A549 (cell line): ENCODE measurements around the gene SF3A1. TPM values are rescaled to one million over a fixed set of nuclear protein-coding genes. Genes with fewer than 3 reads are reported as not detected.

Experiments
- ATAC-seq, 2 experiments: fragments of 200-7000 bp in 1 of 2; fragments of >200 bp in 1 of 2; cut with Nextera tagmentation in 1 of 2; cut with Tn5 transposase in 1 of 2; 3 replicates each; pipeline versions ENCODE4 v1.8.0 to v1.9.1; 2018 to 2020; ENCODE audit warnings: mild to moderate bottlenecking in 1 of 2, moderate library complexity in 1 of 2
- CTCF ChIA-PET: fragments of 300-600 bp; sonication (Branson Sonifier 250); formaldehyde crosslinking; extraction: SDS; loops from one replicate; lab custom pipeline; 2021; ENCODE audit warnings: antibody characterized with exemption, inconsistent platforms; lab: Yijun Ruan, JAX
- POLR2A ChIA-PET: fragments of 350-600 bp; formaldehyde crosslinking; extraction: SDS; loops from one replicate; lab custom pipeline; 2021; ENCODE audit warnings: antibody characterized with exemption, inconsistent platforms; lab: Yijun Ruan, JAX
- DNase-seq, 2 experiments: peaks; one replicate each; pipeline versions ENCODE4 v3.0.0 to v3.0.0-alpha.2; 2011 to 2016; ENCODE audit warnings: low read depth in 1 of 2, low spot score in 1 of 2
- FAIRE-seq: peaks from 2 replicates; lab custom pipeline; 2011; peaks lifted over from hg19 to GRCh38; lab: Jason Lieb, UNC
- H3K27ac ChIP-seq, 2 experiments: fragments of >200 bp; sonication (Bioruptor Twin); formaldehyde crosslinking; 3 replicates each; pipeline ENCODE4 v1.5.1; 2016 to 2017
- H3K4me1 ChIP-seq: fragments of >200 bp; sonication (Bioruptor Twin); formaldehyde crosslinking; 3 replicates; pipeline ENCODE4 v1.6.1; 2016
- H3K4me2 ChIP-seq: fragments of >200 bp; sonication (Bioruptor Twin); formaldehyde crosslinking; 3 replicates; pipeline ENCODE4 v1.6.1; 2016
- H3K4me3 ChIP-seq: fragments of >200 bp; sonication (Bioruptor Twin); formaldehyde crosslinking; 3 replicates; pipeline ENCODE4 v1.5.1; 2016
- H3K9me3 ChIP-seq: fragments of >200 bp; sonication (Bioruptor Twin); formaldehyde crosslinking; 3 replicates; pipeline ENCODE4 v1.6.1; 2016
- BHLHE40 ChIP-seq: IDR thresholded peaks from 2 replicates; pipeline ENCODE4 v1.6.1; 2012; ENCODE audit warnings: low read depth, low read length, inconsistent platforms
- CHD2 ChIP-seq: fragments of 150-350 bp; IDR thresholded peaks from 2 replicates; pipeline ENCODE4 v1.6.1; 2014; ENCODE audit warnings: low read length; ENCODE audit not compliant: partially characterized antibody
- CHD4 ChIP-seq: fragments of 200-600 bp; sonication (generic); IDR thresholded peaks from 2 replicates; pipeline ENCODE4 v1.6.1; 2016; ENCODE audit warnings: antibody characterized with exemption, mild to moderate bottlenecking, borderline replicate concordance
- EP300 ChIP-seq, 2 experiments: fragments of >200 bp; sonication (Bioruptor Twin); formaldehyde crosslinking; IDR thresholded peaks; 2 replicates in 1 of 2; 3 replicates in 1 of 2; pipeline ENCODE4 v1.6.1; 2016 to 2017
- ESRRA ChIP-seq: fragments of 150-350 bp; IDR thresholded peaks from 2 replicates; pipeline ENCODE4 v1.6.1; 2014; ENCODE audit warnings: mild to moderate bottlenecking, low read length, borderline replicate concordance
- GATA3 ChIP-seq: IDR thresholded peaks from 2 replicates; pipeline ENCODE4 v1.6.1; 2012; ENCODE audit warnings: borderline replicate concordance
- HDAC2 ChIP-seq: fragments of 200-600 bp; sonication (generic); IDR thresholded peaks from 2 replicates; pipeline ENCODE4 v1.6.1; 2016
- HMGXB4 ChIP-seq: fragments of 250-450 bp; sonication (Bioruptor Pico); IDR thresholded peaks from 2 replicates; pipeline ENCODE4 v1.5.0; 2021; ENCODE audit warnings: mild to moderate bottlenecking, moderate library complexity, borderline replicate concordance
- HOXA7 ChIP-seq: fragments of 250-450 bp; sonication (Bioruptor Pico); IDR thresholded peaks from 2 replicates; pipeline ENCODE4 v1.5.0; 2020; ENCODE audit warnings: mild to moderate bottlenecking, moderate library complexity
- HOXB13 ChIP-seq: fragments of 250-450 bp; sonication (Bioruptor Pico); IDR thresholded peaks from 2 replicates; pipeline ENCODE4 v1.5.0; 2020; ENCODE audit warnings: low read depth, mild to moderate bottlenecking, moderate library complexity
- HOXB5 ChIP-seq: fragments of 250-450 bp; sonication (Bioruptor Pico); IDR thresholded peaks from 2 replicates; pipeline ENCODE4 v1.5.0; 2020; ENCODE audit warnings: mild to moderate bottlenecking, moderate library complexity
- JUN ChIP-seq, 2 experiments: fragments of >200 bp; sonication (Bioruptor Twin); formaldehyde crosslinking; IDR thresholded peaks; 2 replicates in 1 of 2; 3 replicates in 1 of 2; pipeline ENCODE4 v1.6.1; 2016 to 2017
- JUNB ChIP-seq: fragments of >200 bp; sonication (Bioruptor Twin); formaldehyde crosslinking; IDR thresholded peaks from 2 replicates; pipeline ENCODE4 v1.6.1; 2016
- KDM1A ChIP-seq: fragments of 200-600 bp; sonication (generic); IDR thresholded peaks from 2 replicates; pipeline ENCODE4 v1.6.1; 2016; ENCODE audit warnings: low read depth, mild to moderate bottlenecking
- MAZ ChIP-seq: fragments of 150-350 bp; IDR thresholded peaks from 2 replicates; pipeline ENCODE4 v1.6.1; 2014; ENCODE audit warnings: antibody characterized with exemption, low read depth, low read length, borderline replicate concordance
- NFE2L2 ChIP-seq: fragments of 150-350 bp; conservative IDR thresholded peaks from 2 replicates; pipeline ENCODE4 v1.6.1; 2014; ENCODE audit warnings: low read length
- NPAS2 ChIP-seq: fragments of 250-450 bp; sonication (Bioruptor Pico); IDR thresholded peaks from 2 replicates; pipeline ENCODE4 v1.8.0; 2022; ENCODE audit warnings: mild to moderate bottlenecking, moderate library complexity, borderline replicate concordance
- PHF8 ChIP-seq: fragments of 200-600 bp; sonication (generic); IDR thresholded peaks from 2 replicates; pipeline ENCODE4 v1.6.1; 2016; ENCODE audit warnings: low read depth, mild to moderate bottlenecking, antibody characterized with exemption, moderate library complexity, borderline replicate concordance
- RARB ChIP-seq: fragments of 250-450 bp; sonication (Bioruptor Pico); IDR thresholded peaks from 2 replicates; pipeline ENCODE4 v1.8.0; 2021; ENCODE audit warnings: mild to moderate bottlenecking, moderate library complexity
- RCOR1 ChIP-seq: fragments of 150-350 bp; IDR thresholded peaks from 2 replicates; pipeline ENCODE4 v1.6.1; 2014; ENCODE audit warnings: antibody characterized with exemption, low read length, low read depth
- REST ChIP-seq: fragments of 200-600 bp; sonication (generic); IDR thresholded peaks from 2 replicates; pipeline ENCODE4 v1.6.1; 2016; ENCODE audit warnings: antibody characterized with exemption, mild to moderate bottlenecking, moderate library complexity
- RFX5 ChIP-seq: fragments of 450-650 bp; IDR thresholded peaks from 2 replicates; pipeline ENCODE4 v1.7.1; 2014; ENCODE audit warnings: antibody characterized with exemption, mild to moderate bottlenecking, moderate library complexity
- TP53 ChIP-seq: fragments of 250-450 bp; sonication (Bioruptor Pico); IDR thresholded peaks from 2 replicates; pipeline ENCODE4 v1.5.0; 2021; ENCODE audit warnings: mild to moderate bottlenecking, moderate library complexity
- WGBS: methylation state at CpG from one replicate; pipeline ENCODE4 v1.1.6; 2017; ENCODE audit errors: missing lambda C conversion rate; 5-methylcytosine and 5-hydroxymethylcytosine counted together
- polyA plus RNA-seq, 4 experiments: library from polyadenylated mRNA; depleted of rRNA in 3 of 4; stranded (reverse); fragments of >200 nt; fragmentation: RNase III in 1 of 4; extraction: RNeasy Plus Mini Kit Qiagen cat#74134 plus additional on column Dnase treatment in 1 of 4; gene quantifications; 2 replicates in 3 of 4; 3 replicates in 1 of 4; pipeline ENCODE4 v1.2.3, GENCODE V29; 2011 to 2017
- TF ChIP-seq, protein P1 (sequence below): fragments of 450-650 bp; IDR thresholded peaks from 2 replicates; pipeline ENCODE4 v1.6.1; 2014; ENCODE audit warnings: antibody characterized with exemption

Gene SF3A1
- polyA plus RNA-seq, 2 of the 4 experiments (the other 2 are of a cell fraction) = 47.0 to 57.9 TPM

DNA sequence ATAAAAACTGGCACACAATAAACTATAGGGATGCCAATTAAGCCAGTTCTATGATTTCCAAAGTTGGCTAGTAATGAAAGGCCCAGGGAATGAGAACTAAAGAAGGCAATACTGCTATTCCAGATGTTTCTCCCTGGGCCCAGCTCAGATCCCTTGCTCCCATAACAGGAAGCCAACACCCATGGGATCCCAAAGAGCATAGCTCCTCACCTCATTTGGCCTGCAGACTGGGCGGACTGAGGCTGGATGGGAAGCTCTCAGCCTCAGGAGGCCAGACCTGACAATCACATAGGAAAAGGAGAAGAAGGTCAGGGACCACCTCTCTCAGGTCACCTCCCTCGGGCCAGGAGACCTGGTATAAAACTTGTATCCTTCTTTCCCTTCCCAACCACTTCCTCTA, 35.2 kb downstream of the SF3A1 start:
- TF ChIP-seq NFE2L2 (no peak), MAZ (no peak), HOXA7 (CRISPR knock-in tag) (no peak), RCOR1 (no peak), REST (no peak), HOXB13 (CRISPR knock-in tag) (no peak), ESRRA (no peak), RARB (CRISPR knock-in tag) (no peak)
- CTCF ChIA-PET = interaction anchor here (1.0 to 2.6 kb wide), 2 partner anchors 33 to 66 kb away, joined by 3 to 7 read pairs; no protein-coding TSS in a partner anchor
- H3K4me2 ChIP-seq = no peak overlapping the region

DNA sequence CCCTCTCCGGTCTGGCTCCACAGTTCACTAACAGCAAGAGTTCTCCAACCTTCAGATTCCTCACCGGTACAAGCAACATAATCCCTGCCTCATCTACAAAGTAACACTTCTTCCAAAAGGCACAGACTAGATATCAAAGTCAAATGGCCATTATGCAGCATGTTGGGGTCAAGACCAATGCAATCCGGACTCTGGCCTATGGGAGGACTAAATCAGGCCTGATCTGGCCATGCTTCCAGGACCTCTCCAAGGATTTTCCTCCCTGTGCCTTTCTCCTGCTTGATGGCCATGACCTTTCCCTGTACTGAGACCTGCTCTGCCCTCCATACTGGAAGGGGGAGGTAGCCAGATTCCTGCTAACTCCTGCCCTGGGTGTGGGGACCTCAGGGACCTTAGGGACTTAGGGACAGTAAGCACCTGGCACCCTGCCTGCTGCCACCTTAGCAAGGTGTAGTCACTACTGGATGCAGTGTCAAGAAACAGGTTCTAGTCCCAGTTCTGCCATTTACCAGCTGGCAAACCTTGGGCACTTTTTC, 36.6 kb downstream of the SF3A1 start:
- ATAC-seq (no peak), DNase-seq (no peak), FAIRE-seq (no peak)
- Histone ChIP-seq H3K9me3 (no peaks in the 10 kb centered on the region), H3K4me1 (peaks cover 11% of the 10 kb centered on the region), H3K4me2 (no peak overlapping the region), H3K27ac (no peak overlapping the region), H3K4me3 (no peak overlapping the region)
- 93% methylated on average over 3 of the region's 3 CpGs for WGBS
- CTCF ChIA-PET = interaction anchor here (1.2 kb wide), 2 partner anchors 7 to 32 kb away, joined by 3 to 6 read pairs; no protein-coding TSS in a partner anchor
- TF ChIP-seq PHF8 = no peak
- POLR2A ChIA-PET = no interaction called here

More for the DNA sequence above, 35.2 kb downstream of the SF3A1 start:
- POLR2A ChIA-PET = no interaction called here
- FAIRE-seq (no peak), ATAC-seq (no peak), DNase-seq (no peak)
- Histone ChIP-seq H3K4me3 (no peak overlapping the region), H3K27ac (no peak overlapping the region), H3K4me1 (peaks cover 14% of the 10 kb centered on the region), H3K9me3 (no peaks in the 10 kb centered on the region)
- WGBS = 88% methylated on average over 2 of the region's 2 CpGs

DNA sequence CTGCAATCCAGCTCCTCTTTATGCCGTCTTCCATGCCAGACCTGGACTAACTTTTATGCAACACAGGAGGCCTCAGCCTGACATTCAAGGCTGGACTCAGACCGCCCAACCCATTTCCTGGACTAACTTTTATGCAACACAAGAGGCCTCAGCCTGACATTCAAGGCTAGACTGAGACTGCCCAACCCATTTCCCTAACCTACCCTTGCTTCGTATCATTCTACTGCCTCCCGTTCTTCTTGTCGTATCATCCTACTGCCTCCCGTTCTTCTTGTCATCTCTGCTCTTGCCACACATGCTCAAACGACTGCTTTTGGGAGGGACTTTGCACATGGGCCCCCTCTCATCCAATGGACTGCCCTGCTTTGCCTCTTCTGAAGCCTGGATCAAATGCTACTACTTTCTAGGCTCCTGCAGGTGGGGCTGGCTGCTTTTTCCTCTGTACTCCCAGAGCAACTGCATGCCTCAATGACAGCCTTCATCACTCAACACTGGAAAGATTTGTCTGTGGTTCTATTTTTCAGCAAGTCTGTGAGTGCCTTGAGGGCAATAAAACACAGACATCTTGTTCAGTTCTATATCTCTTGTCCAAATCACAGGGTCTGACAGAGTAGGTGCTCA, 37.8 kb downstream of the SF3A1 start:
- DNase-seq (no peak), FAIRE-seq (no peak), ATAC-seq (peak in 1 of 2 experiments; percentile 35; a peak in 2 of 6 replicates)
- Histone ChIP-seq H3K4me1 (peaks cover 17% of the 10 kb centered on the region), H3K9me3 (no peaks in the 10 kb centered on the region), H3K27ac (no peak overlapping the region), H3K4me2 (no peak overlapping the region), H3K4me3 (no peak overlapping the region)
- CTCF ChIA-PET = interaction anchor here (0.7 to 1.2 kb wide), 3 partner anchors 8 to 31 kb away, joined by 3 to 6 read pairs (median 4); no protein-coding TSS in a partner anchor
- POLR2A ChIA-PET = no interaction called here
- TF ChIP-seq CHD2 (no peak), KDM1A (no peak), GATA3 (no peak), RFX5 (no peak), HOXB5 (CRISPR knock-in tag) (no peak), JUN (IDR thresholded peaks at IDR 0.05) (no peak), HMGXB4 (no peak), TP53 (CRISPR knock-in tag) (no peak), CHD4 (no peak), EP300 (IDR thresholded peaks at IDR 0.05) (no peak), HDAC2 (no peak), NPAS2 (CRISPR knock-in tag) (no peak), RCOR1 (no peak), JUNB (no peak), BHLHE40 (no peak)
- TF ChIP-seq, protein P1, sequence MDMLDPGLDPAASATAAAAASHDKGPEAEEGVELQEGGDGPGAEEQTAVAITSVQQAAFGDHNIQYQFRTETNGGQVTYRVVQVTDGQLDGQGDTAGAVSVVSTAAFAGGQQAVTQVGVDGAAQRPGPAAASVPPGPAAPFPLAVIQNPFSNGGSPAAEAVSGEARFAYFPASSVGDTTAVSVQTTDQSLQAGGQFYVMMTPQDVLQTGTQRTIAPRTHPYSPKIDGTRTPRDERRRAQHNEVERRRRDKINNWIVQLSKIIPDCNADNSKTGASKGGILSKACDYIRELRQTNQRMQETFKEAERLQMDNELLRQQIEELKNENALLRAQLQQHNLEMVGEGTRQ = no peak
- WGBS = 83% methylated on average over 7 of the region's 7 CpGs
